SK-N-SH treated with all-trans-retinoic acid at 6 μM for 48 hours (cell line): ENCODE measurements around the gene TMEM178B.

Experiments used
- ATAC-seq: fragments of 200-7000 bp; cut with Tn5 transposase; 3 replicates; pipeline ENCODE4 v1.9.1; 2020; ENCODE audit warnings: mild to moderate bottlenecking, moderate library complexity
- ARNTL ChIP-seq: fragments of 450-650 bp; formaldehyde crosslinking; IDR thresholded peaks from 2 replicates; pipeline ENCODE4 v1.5.0; 2020; ENCODE audit warnings: low read depth, mild to moderate bottlenecking, moderate library complexity, borderline replicate concordance
- BACH2 ChIP-seq: fragments of 250-450 bp; sonication (Bioruptor Pico); IDR thresholded peaks from 2 replicates; pipeline ENCODE4 v1.9.0; 2021; ENCODE audit warnings: mild to moderate bottlenecking, borderline replicate concordance
- ESRRG ChIP-seq: fragments of 250-450 bp; sonication (Bioruptor Pico); IDR thresholded peaks from 2 replicates; pipeline ENCODE4 v1.6.1; 2021; ENCODE audit warnings: mild to moderate bottlenecking
- GLIS3 ChIP-seq: fragments of 250-450 bp; sonication (Bioruptor Pico); IDR thresholded peaks from 2 replicates; pipeline ENCODE4 v1.5.0; 2020; ENCODE audit warnings: mild to moderate bottlenecking, moderate library complexity
- ISL1 ChIP-seq: fragments of 250-450 bp; sonication (Bioruptor Pico); IDR thresholded peaks from 2 replicates; pipeline ENCODE4 v2.1.2; 2022; ENCODE audit warnings: mild to moderate bottlenecking, moderate library complexity
- OSR1 ChIP-seq: fragments of 250-450 bp; sonication (Bioruptor Pico); IDR thresholded peaks from 2 replicates; pipeline ENCODE4 v1.8.0; 2022; ENCODE audit warnings: moderate library complexity, mild to moderate bottlenecking, inconsistent platforms
- PPARA ChIP-seq: fragments of 250-450 bp; sonication (Bioruptor Pico); IDR thresholded peaks from 2 replicates; pipeline ENCODE4 v1.5.0; 2020; ENCODE audit warnings: mild to moderate bottlenecking, borderline replicate concordance
- RARB ChIP-seq: fragments of 250-450 bp; sonication (Bioruptor Pico); IDR thresholded peaks from 2 replicates; pipeline ENCODE4 v1.8.0; 2021; ENCODE audit warnings: mild to moderate bottlenecking, moderate library complexity
- SNAI2 ChIP-seq: fragments of 250-450 bp; sonication (Bioruptor Pico); IDR thresholded peaks from 2 replicates; pipeline ENCODE4 v1.5.0; 2020; ENCODE audit warnings: mild to moderate bottlenecking, moderate library complexity
- TCF4 ChIP-seq: fragments of 250-450 bp; sonication (Bioruptor Pico); IDR thresholded peaks from 2 replicates; pipeline ENCODE4 v1.8.0; 2021; ENCODE audit warnings: mild to moderate bottlenecking, moderate library complexity, borderline replicate concordance
- TOX ChIP-seq: fragments of 250-450 bp; sonication (Bioruptor Pico); IDR thresholded peaks from 2 replicates; pipeline ENCODE4 v1.8.0; 2021; ENCODE audit warnings: mild to moderate bottlenecking, moderate library complexity, borderline replicate concordance
- ZC3H10 ChIP-seq: fragments of 250-450 bp; sonication (Bioruptor Pico); IDR thresholded peaks from 2 replicates; pipeline ENCODE4 v1.5.1; 2021; ENCODE audit warnings: mild to moderate bottlenecking, moderate library complexity
- ZFP3 ChIP-seq: fragments of 250-450 bp; sonication (Bioruptor Pico); IDR thresholded peaks from 2 replicates; pipeline ENCODE4 v1.5.0; 2020; ENCODE audit warnings: mild to moderate bottlenecking, moderate library complexity
- ZFP30 ChIP-seq: fragments of 450-650 bp; formaldehyde crosslinking; IDR thresholded peaks from 2 replicates; pipeline ENCODE4 v1.5.0; 2022; ENCODE audit warnings: mild to moderate bottlenecking, moderate library complexity
- ZNF565 ChIP-seq: fragments of 450-650 bp; formaldehyde crosslinking; conservative IDR thresholded peaks from 2 replicates; pipeline ENCODE4 v1.5.0; 2020; ENCODE audit warnings: low read depth, mild to moderate bottlenecking, moderate library complexity
- ZNF70 ChIP-seq: fragments of 450-650 bp; formaldehyde crosslinking; IDR thresholded peaks from 2 replicates; pipeline ENCODE4 v1.5.0; 2020; ENCODE audit warnings: mild to moderate bottlenecking, moderate library complexity
- ZNF8 ChIP-seq: fragments of 450-650 bp; formaldehyde crosslinking; IDR thresholded peaks from 2 replicates; pipeline ENCODE4 v1.5.0; 2020; ENCODE audit warnings: mild to moderate bottlenecking, moderate library complexity
- TF ChIP-seq, protein P1 (sequence below): fragments of 250-450 bp; sonication (Bioruptor Pico); IDR thresholded peaks from 2 replicates; pipeline ENCODE4 v1.8.0; 2021; ENCODE audit warnings: low read depth, mild to moderate bottlenecking, moderate library complexity, borderline replicate concordance
- TF ChIP-seq, protein P2 (sequence below): fragments of 250-450 bp; sonication (Bioruptor Pico); IDR thresholded peaks from 2 replicates; pipeline ENCODE4 v1.5.1; 2020; ENCODE audit warnings: low read depth, mild to moderate bottlenecking, moderate library complexity
- TF ChIP-seq, protein P3 (sequence below): fragments of 250-450 bp; sonication (Bioruptor Pico); IDR thresholded peaks from 2 replicates; pipeline ENCODE4 v1.5.0; 2020; ENCODE audit warnings: mild to moderate bottlenecking, moderate library complexity
- TF ChIP-seq, protein P4 (sequence below): fragments of 250-450 bp; sonication (Bioruptor Pico); IDR thresholded peaks from 2 replicates; pipeline ENCODE4 v1.8.0; 2020; ENCODE audit warnings: mild to moderate bottlenecking, moderate library complexity, borderline replicate concordance

TMEM178B gene

DNA sequence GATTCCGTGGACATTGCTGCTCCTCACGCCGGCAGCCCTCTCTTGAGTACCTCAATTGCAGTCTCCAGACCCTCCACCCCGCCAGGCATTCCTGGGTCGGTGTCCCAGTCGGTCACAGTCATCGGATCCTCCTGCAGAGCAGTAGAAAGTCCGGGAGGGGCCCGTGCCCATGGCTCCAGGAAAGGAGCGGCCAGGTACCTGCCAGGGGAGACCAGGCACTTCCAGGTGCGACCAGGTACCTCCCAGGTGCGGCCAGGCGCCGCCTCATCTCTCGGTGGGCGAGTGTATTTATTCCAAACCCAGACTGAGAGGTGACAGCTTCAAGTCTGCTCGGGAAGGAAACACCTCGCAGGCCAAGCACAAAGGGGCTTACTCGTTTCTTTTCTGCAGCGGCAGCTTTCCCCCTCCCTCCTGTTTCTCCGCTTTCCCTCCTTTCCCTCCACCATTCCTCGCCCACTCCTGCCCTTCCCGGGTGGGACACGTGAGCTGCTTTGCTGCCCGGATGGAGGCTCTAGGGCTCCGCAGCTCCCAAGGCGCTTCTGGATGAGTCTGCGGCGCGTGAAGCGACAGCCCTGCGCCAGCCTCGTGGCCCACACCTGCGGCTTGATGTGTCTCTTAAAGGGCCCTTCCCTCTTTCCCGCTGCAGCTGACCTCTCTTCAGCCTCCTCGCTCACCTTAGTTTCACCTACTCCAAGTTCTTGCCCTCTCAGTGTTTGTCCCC lies 438.0 kb downstream of the TMEM178B start:
- ATAC-seq, result no peak
- TF ChIP-seq, protein P1, sequence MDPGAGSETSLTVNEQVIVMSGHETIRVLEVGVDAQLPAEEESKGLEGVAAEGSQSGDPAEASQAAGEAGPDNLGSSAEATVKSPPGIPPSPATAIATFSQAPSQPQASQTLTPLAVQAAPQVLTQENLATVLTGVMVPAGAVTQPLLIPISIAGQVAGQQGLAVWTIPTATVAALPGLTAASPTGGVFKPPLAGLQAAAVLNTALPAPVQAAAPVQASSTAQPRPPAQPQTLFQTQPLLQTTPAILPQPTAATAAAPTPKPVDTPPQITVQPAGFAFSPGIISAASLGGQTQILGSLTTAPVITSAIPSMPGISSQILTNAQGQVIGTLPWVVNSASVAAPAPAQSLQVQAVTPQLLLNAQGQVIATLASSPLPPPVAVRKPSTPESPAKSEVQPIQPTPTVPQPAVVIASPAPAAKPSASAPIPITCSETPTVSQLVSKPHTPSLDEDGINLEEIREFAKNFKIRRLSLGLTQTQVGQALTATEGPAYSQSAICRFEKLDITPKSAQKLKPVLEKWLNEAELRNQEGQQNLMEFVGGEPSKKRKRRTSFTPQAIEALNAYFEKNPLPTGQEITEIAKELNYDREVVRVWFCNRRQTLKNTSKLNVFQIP (CRISPR knock-in tag), result no peak
- TF ChIP-seq SNAI2 (CRISPR knock-in tag) (no peak), ZNF565 (CRISPR knock-in tag) (no peak), ZNF70 (CRISPR knock-in tag) (no peak), TCF4 (CRISPR knock-in tag) (no peak), TOX (CRISPR knock-in tag) (no peak), ESRRG (CRISPR knock-in tag) (no peak), RARB (CRISPR knock-in tag) (no peak), ZC3H10 (CRISPR knock-in tag) (no peak), OSR1 (CRISPR knock-in tag) (no peak), ZNF8 (CRISPR knock-in tag) (no peak), ZFP30 (CRISPR knock-in tag) (no peak), ISL1 (CRISPR knock-in tag) (no peak)
- TF ChIP-seq, protein P2, sequence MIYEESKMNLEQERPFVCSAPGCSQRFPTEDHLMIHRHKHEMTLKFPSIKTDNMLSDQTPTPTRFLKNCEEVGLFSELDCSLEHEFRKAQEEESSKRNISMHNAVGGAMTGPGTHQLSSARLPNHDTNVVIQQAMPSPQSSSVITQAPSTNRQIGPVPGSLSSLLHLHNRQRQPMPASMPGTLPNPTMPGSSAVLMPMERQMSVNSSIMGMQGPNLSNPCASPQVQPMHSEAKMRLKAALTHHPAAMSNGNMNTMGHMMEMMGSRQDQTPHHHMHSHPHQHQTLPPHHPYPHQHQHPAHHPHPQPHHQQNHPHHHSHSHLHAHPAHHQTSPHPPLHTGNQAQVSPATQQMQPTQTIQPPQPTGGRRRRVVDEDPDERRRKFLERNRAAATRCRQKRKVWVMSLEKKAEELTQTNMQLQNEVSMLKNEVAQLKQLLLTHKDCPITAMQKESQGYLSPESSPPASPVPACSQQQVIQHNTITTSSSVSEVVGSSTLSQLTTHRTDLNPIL (CRISPR knock-in tag), result no peak
- TF ChIP-seq, protein P3, sequence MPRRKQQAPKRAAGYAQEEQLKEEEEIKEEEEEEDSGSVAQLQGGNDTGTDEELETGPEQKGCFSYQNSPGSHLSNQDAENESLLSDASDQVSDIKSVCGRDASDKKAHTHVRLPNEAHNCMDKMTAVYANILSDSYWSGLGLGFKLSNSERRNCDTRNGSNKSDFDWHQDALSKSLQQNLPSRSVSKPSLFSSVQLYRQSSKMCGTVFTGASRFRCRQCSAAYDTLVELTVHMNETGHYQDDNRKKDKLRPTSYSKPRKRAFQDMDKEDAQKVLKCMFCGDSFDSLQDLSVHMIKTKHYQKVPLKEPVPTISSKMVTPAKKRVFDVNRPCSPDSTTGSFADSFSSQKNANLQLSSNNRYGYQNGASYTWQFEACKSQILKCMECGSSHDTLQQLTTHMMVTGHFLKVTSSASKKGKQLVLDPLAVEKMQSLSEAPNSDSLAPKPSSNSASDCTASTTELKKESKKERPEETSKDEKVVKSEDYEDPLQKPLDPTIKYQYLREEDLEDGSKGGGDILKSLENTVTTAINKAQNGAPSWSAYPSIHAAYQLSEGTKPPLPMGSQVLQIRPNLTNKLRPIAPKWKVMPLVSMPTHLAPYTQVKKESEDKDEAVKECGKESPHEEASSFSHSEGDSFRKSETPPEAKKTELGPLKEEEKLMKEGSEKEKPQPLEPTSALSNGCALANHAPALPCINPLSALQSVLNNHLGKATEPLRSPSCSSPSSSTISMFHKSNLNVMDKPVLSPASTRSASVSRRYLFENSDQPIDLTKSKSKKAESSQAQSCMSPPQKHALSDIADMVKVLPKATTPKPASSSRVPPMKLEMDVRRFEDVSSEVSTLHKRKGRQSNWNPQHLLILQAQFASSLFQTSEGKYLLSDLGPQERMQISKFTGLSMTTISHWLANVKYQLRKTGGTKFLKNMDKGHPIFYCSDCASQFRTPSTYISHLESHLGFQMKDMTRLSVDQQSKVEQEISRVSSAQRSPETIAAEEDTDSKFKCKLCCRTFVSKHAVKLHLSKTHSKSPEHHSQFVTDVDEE (CRISPR knock-in tag), result no peak

DNA sequence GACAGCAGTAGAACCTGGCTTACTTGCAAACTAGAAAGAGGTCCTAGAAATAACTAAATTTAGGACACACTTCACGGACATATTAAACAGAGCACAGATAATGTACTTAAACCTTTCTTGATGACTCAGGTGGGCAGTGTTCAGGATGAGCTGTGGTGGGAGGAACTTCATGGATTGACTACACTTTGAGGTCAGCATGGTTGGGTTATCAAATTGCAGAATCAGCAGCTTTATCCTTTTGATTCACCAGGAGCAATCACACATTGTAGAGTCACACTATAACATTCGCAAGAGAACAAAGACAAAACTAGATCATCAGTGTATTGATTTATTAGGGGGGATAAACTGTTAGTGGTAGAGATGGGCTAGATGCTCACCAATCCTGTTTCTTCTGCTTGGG lies 438.7 kb downstream of the TMEM178B start:
- TF ChIP-seq, protein P3 (CRISPR knock-in tag), result no peak
- TF ChIP-seq, protein P2 (CRISPR knock-in tag), result no peak
- no peak for TF ChIP-seq TCF4 (CRISPR knock-in tag)
- TF ChIP-seq OSR1 (CRISPR knock-in tag), result no peak
- no peak for TF ChIP-seq ZFP30 (CRISPR knock-in tag)
- TF ChIP-seq TOX (CRISPR knock-in tag), result no peak
- no peak for TF ChIP-seq ESRRG (CRISPR knock-in tag)
- TF ChIP-seq, protein P1 (CRISPR knock-in tag), result no peak
- TF ChIP-seq ZC3H10 (CRISPR knock-in tag), result no peak
- ATAC-seq, result no peak

DNA sequence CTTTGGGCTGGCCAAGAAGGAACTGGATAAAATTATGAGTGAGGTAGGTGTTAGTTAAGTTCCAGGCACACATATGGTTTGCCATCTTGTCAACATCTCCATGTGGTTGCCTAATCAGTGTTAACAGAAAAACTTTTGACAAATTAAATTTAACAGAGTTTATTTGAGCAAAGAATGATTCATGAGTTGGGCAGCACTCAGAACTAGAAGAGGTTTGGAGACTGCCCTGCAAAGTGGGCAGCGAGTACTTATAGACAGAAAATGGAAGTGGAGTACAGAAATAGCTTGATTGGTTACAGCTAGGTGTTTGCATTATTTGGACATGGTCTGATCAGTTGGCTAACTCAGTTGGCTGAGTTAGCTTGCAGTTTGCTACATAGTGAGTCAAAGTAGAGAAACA lies 439.9 kb downstream of the TMEM178B start:
- ATAC-seq, result no peak
- TF ChIP-seq PPARA (CRISPR knock-in tag), result no peak
- TF ChIP-seq ZC3H10 (CRISPR knock-in tag), result no peak
- TF ChIP-seq ESRRG (CRISPR knock-in tag), result no peak
- TF ChIP-seq TCF4 (CRISPR knock-in tag), result no peak
- no peak for TF ChIP-seq ZFP3 (CRISPR knock-in tag)
- no peak for TF ChIP-seq SNAI2 (CRISPR knock-in tag)
- no peak for TF ChIP-seq RARB (CRISPR knock-in tag)
- TF ChIP-seq, protein P4, sequence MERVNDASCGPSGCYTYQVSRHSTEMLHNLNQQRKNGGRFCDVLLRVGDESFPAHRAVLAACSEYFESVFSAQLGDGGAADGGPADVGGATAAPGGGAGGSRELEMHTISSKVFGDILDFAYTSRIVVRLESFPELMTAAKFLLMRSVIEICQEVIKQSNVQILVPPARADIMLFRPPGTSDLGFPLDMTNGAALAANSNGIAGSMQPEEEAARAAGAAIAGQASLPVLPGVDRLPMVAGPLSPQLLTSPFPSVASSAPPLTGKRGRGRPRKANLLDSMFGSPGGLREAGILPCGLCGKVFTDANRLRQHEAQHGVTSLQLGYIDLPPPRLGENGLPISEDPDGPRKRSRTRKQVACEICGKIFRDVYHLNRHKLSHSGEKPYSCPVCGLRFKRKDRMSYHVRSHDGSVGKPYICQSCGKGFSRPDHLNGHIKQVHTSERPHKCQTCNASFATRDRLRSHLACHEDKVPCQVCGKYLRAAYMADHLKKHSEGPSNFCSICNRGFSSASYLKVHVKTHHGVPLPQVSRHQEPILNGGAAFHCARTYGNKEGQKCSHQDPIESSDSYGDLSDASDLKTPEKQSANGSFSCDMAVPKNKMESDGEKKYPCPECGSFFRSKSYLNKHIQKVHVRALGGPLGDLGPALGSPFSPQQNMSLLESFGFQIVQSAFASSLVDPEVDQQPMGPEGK (CRISPR knock-in tag), result no peak
- TF ChIP-seq ARNTL (CRISPR knock-in tag), result no peak
- TF ChIP-seq OSR1 (CRISPR knock-in tag), result no peak
- no peak for TF ChIP-seq GLIS3 (CRISPR knock-in tag)
- TF ChIP-seq BACH2 (CRISPR knock-in tag), result no peak
- TF ChIP-seq TOX (CRISPR knock-in tag), result no peak
- no peak for TF ChIP-seq ZNF70 (CRISPR knock-in tag)
